ENCODE results near the gene MAP9. TPM values are rescaled to one million over a fixed set of nuclear protein-coding genes. Genes with fewer than 3 reads are reported as not detected.
"Not testable (repeated sequence)": the region's sequence is repeated elsewhere in the genome, so short reads cannot be mapped to it uniquely, and the experiment has no call there.

The MAP9 gene
- total RNA-seq, 1 donor from 2014 or later, result 4.2 TPM

GRCh38 chr4:155322782-155323181, 54.0 kb downstream of the MAP9 start:
- FAIRE-seq (no peak), DNase-seq (ENCODE audit: low read depth) (no peak)
- TF ChIP-seq CTCF (IDR thresholded peaks at IDR 0.05; ENCODE audit: insufficient read depth, low read length, severe bottlenecking), result no peak
- no peaks in the 10 kb centered on the region for H3K27me3 ChIP-seq (ENCODE audit: control insufficient read depth, insufficient read depth, low read length)
- H3K36me3 ChIP-seq (ENCODE audit: control insufficient read depth, insufficient read depth, low read length), result no peaks in the 10 kb centered on the region
- H3K4me3 ChIP-seq (ENCODE audit: low read depth, low read length), result no peak overlapping the region

GRCh38 chr4:155321006-155321405, 55.8 kb downstream of the MAP9 start:
- no peaks in the 10 kb centered on the region for H3K27me3 ChIP-seq (ENCODE audit: control insufficient read depth, insufficient read depth, low read length)
- no peaks in the 10 kb centered on the region for H3K36me3 ChIP-seq (ENCODE audit: control insufficient read depth, insufficient read depth, low read length)
- FAIRE-seq (no peak), DNase-seq (ENCODE audit: low read depth) (no peak)
- no peak for TF ChIP-seq CTCF (IDR thresholded peaks at IDR 0.05; ENCODE audit: insufficient read depth, low read length, severe bottlenecking)
- H3K4me3 ChIP-seq (ENCODE audit: low read depth, low read length), result no peak overlapping the region

DNA sequence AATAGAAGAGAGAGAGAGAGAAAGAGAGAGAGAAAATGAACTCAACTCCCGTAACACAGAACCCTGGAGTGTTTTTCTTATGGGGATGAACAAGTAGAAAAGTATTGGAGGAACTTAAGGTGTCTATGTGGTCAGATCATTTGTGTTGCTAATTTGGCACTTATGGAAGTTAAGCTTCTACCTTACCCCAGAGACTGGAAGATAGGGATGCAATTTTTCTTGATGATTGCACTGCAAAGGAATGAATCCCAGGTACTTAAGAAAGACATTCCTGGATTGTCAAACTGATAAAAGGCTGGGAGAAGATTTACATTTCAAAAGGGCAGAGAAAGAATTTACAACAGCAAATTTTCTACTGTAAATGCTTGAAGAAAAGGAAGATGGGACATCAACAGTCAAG, 57.2 kb downstream of the MAP9 start:
- no peak for TF ChIP-seq CTCF (IDR thresholded peaks at IDR 0.05; ENCODE audit: insufficient read depth, low read length, severe bottlenecking)
- Histone ChIP-seq H3K27me3 (ENCODE audit: control insufficient read depth, insufficient read depth, low read length) (no peaks in the 10 kb centered on the region), H3K4me3 (ENCODE audit: low read depth, low read length) (no peak overlapping the region), H3K36me3 (ENCODE audit: control insufficient read depth, insufficient read depth, low read length) (no peaks in the 10 kb centered on the region)
- DNase-seq (ENCODE audit: low read depth) (no peak), FAIRE-seq (no peak)

- H3K4me3 ChIP-seq (ENCODE audit: low read depth, low read length); H3K36me3 ChIP-seq (ENCODE audit: control insufficient read depth, insufficient read depth, low read length); FAIRE-seq; H3K27me3 ChIP-seq (ENCODE audit: control insufficient read depth, insufficient read depth, low read length): not testable (repeated sequence)
- DNase-seq (ENCODE audit: low read depth), result peak; percentile 7
Measured at GRCh38 chr4:155312027-155312426, 64.7 kb downstream of the MAP9 start.

DNA sequence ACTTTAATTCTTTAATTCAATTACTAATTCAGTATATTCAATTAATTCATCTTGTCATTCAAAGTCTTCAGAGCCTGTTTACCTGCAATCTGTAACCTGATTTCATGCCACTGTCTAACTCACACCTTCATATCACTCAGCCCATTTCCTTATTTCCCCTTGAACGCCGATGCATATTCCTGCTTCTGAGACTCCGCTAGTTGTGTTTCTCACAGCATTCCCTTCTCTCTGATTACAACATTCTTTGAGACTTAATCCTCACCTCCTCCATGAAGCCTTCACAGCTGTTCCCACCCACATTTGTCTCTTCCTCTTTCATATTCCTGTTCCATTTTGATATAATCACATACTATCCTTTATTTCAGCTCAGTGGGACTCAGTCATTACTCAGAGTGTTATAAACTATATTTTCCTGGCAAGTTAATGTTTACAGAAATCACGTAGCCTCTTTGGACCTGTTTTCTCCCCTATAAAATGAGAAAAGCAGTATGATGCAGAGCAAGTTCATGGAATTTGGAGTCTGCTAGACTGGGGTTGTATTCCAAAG, 69.0 kb downstream of the MAP9 start:
- no peak for TF ChIP-seq CTCF (IDR thresholded peaks at IDR 0.05; ENCODE audit: insufficient read depth, low read length, severe bottlenecking)
- H3K4me3 ChIP-seq (ENCODE audit: low read depth, low read length), result no peak overlapping the region
- no peak for FAIRE-seq

GRCh38 chr4:155305619-155306018, 71.1 kb downstream of the MAP9 start:
- no peaks in the 10 kb centered on the region for H3K27me3 ChIP-seq (ENCODE audit: control insufficient read depth, insufficient read depth, low read length)
- no peak for TF ChIP-seq CTCF (IDR thresholded peaks at IDR 0.05; ENCODE audit: insufficient read depth, low read length, severe bottlenecking)
- FAIRE-seq, result no peak
- H3K4me3 ChIP-seq (ENCODE audit: low read depth, low read length), result no peak overlapping the region
- no peaks in the 10 kb centered on the region for H3K36me3 ChIP-seq (ENCODE audit: control insufficient read depth, insufficient read depth, low read length)
- no peak for DNase-seq (ENCODE audit: low read depth)

More for the DNA sequence above, 69.0 kb downstream of the MAP9 start:
- H3K27me3 ChIP-seq (ENCODE audit: control insufficient read depth, insufficient read depth, low read length), result no peaks in the 10 kb centered on the region
- H3K36me3 ChIP-seq (ENCODE audit: control insufficient read depth, insufficient read depth, low read length), result no peaks in the 10 kb centered on the region
- DNase-seq (ENCODE audit: low read depth), result no peak
